GM21786 (cell line): ENCODE results near the gene POU5F1.

Source experiments
- ATAC-seq: cut with Tn5 transposase; IDR thresholded peaks from one replicate; pipeline ENCODE4 v1.9.1; 2021; ENCODE audit not compliant: unreplicated experiment

The POU5F1 gene

GRCh38 chr6:31169123-31169857 is 1.2 kb downstream of the POU5F1 start:
- no peak for ATAC-seq

- ATAC-seq = no peak
Measured at GRCh38 chr6:31168606-31169005, 1.9 kb downstream of the POU5F1 start.

DNA sequence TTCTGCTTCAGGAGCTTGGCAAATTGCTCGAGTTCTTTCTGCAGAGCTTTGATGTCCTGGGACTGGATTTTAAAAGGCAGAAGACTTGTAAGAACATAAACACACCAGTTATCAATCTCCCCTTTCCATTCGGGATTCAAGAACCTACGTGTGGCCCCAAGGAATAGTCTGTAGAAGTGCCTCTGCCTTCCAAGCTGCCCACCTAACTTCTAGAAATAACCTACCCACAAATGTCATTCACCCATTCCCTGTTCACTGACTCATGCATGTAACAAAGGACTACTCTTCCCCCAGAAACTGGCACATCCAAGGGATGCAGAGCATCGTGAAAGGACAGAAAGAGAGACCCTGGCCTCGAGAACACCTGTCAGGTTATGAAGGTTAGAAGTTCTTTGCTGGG is 4.5 kb downstream of the POU5F1 start:
- ATAC-seq = no peak

DNA sequence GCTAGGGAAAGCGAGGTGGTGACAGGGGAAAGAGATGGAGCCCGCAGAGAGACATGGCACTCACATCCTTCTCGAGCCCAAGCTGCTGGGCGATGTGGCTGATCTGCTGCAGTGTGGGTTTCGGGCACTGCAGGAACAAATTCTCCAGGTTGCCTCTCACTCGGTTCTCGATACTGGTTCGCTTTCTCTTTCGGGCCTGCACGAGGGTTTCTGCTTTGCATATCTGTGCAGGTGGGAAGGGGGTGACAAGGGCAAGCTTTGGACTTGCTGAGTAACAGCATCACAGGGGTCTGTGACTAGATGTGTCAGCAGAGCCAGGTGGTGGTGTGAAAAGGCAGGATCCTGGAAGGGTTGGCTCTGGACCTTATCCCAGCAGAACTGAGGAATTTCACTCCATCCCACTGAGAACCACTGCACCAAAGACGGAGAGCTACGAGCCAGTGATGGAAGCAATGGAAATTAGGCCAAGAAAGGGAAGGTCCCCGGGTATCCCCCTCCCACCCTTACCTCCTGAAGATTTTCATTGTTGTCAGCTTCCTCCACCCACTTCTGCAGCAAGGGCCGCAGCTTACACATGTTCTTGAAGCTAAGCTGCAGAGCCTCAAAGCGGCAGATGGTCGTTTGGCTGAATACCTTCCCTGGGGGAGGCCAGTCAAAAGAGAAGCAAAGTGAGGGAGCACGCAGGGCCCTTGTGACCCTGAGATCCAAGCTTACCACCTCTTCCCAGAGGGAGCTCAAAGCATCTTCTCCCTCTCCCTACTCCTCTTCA is 5.2 kb downstream of the POU5F1 start:
- peak; percentile 82 for ATAC-seq

DNA sequence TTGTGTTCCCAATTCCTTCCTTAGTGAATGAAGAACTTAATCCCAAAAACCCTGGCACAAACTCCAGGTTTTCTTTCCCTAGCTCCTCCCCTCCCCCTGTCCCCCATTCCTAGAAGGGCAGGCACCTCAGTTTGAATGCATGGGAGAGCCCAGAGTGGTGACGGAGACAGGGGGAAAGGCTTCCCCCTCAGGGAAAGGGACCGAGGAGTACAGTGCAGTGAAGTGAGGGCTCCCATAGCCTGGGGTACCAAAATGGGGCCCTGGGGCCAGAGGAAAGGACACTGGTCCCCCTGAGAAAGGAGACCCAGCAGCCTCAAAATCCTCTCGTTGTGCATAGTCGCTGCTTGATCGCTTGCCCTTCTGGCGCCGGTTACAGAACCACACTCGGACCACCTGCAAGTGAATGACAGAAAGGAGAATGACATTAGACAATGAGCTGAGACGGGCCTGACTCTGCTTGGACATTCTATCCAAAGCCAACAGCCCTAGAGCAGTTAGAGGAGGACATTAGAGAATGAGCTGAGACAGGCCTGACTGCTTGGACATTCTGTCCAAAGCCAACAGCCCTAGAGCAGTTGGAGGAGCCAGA is 5.9 kb downstream of the POU5F1 start:
- ATAC-seq = peak; percentile 5

GRCh38 chr6:31163922-31164321 is 6.6 kb downstream of the POU5F1 start:
- no peak for ATAC-seq

GRCh38 chr6:31162463-31163165 is 7.9 kb downstream of the POU5F1 start:
- no peak for ATAC-seq

DNA sequence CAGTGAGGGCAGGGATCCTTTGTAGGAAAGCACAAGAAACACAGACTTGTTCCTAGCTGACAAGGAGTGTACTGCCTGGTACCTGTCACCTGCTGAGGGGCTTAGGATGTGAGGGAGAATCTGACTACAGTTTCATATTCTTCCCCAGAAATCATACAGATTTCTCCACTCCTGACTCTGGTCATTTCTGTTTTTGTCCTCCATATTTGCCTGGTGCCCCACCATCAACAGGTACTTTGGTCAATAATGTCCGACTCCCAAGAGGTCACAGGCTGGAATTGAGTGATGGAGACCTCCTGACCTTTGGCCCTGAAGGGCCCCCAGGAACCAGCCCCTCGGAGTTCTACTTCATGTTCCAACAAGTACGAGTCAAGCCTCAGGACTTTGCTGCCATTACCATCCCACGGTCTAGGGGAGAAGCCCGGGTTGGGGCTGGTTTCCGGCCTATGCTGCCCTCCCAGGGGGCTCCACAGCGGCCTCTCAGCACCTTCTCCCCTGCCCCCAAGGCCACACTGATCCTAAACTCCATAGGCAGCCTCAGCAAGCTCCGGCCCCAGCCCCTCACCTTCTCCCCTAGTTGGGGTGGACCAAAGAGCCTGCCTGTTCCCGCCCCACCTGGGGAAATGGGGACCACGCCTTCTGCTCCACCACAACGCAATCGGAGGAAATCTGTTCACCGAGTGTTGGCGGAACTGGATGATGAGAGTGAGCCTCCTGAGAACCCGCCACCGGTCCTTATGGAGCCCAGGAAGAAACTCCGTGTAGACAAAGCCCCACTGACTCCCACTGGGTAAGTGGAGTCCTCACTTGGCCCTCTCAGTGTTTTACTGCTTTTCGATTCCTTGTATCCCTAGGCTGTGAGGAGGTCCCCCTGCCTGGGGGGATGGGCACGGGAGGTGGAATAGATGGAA is 9.0 kb downstream of the POU5F1 start:
- no peak for ATAC-seq

GRCh38 chr6:31158863-31159855 is 11.3 kb downstream of the POU5F1 start:
- ATAC-seq = no peak

DNA sequence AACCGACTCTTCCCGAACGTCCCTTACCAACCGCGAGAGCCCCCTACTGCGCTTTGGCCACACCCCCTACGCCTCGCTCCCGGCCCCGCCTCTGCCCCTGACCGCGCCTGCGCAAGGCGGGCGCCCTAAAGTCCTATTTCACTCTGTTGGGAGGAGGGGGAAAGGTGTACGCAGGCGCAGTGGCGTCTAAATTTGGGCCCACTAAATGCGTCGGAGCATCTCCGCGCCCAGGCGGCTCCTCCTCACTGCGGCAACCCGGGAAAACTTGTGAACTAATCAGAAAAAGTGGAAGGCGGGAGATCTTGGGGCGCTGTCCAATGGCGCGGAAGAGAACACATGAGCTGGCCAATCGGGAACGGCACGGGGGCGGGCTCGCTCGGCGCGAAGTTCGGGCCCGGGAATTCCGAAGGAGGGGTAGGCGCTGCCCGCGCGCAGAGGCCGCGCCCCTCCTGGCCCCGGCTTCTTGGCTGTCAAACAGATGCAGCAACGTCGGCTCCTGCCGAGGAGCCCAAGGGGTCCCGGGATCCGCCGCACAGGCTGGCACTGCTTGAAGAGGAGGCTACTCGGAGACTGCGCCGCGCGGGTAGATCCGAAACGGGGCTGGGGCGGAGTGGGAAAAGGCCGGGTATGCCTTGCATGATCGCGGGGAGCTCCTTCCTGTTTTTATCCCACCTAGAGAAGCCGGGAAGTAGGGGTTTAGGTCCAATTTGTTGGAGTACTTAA is 12.2 kb downstream of the POU5F1 start, which contains the start of gene TCF19:
TCF19 (plus strand) TSS at position 450 of the 723 bp plus-strand sequence. CDS start 881 bp downstream, outside the sequence.
- peak; percentile 89 for ATAC-seq

- peak; percentile 2 for ATAC-seq
Measured at GRCh38 chr6:31157513-31158139, 12.9 kb downstream of the POU5F1 start, which contains the start of gene CCHCR1. TSS of gene CCHCR1 (minus strand) at chr6:31157802. CDS start at chr6:31157600, 202 bp downstream.

DNA sequence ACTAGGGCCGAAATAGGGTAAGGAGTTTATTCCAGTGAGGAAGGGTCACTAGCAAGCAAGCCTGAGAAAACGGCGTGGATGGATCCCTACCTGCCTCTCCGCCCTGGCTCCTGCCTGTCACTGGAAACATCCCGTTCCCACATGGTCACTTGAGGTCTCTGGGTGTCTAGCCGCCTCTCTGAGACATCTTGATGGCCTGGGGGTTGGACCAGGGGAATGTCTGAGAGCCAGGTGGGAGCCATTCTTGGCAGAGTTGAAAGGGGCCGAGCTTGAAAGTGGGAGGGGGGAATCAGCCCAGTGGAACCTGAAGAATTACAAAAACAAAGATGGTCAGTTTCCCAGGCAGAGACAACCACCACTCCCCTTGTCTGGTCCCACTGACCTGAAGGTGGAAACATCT is 13.8 kb downstream of the POU5F1 start:
- no peak for ATAC-seq

DNA sequence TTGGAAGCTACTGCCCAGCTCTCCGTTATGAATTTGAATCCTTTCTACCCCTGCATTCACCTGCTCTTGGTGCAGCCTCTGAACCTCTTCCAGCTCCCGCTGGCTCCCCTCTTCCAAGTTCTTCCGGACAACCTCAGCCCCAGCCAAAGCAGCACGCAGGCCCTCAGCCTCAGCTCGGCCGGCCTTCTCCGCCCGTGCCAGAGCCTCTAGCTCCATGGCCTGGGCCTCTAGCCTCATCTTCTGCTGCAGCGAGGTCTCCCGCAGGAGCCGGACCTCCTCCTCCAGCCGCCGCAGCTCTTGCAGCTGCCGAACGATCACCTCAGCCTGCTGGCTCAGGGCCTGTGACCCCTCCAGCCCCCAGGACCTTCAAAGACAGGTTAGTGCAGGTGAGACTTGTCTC is 16.0 kb downstream of the POU5F1 start:
- no peak for ATAC-seq

GRCh38 chr6:31152781-31153180 is 17.7 kb downstream of the POU5F1 start:
- ATAC-seq = no peak

DNA sequence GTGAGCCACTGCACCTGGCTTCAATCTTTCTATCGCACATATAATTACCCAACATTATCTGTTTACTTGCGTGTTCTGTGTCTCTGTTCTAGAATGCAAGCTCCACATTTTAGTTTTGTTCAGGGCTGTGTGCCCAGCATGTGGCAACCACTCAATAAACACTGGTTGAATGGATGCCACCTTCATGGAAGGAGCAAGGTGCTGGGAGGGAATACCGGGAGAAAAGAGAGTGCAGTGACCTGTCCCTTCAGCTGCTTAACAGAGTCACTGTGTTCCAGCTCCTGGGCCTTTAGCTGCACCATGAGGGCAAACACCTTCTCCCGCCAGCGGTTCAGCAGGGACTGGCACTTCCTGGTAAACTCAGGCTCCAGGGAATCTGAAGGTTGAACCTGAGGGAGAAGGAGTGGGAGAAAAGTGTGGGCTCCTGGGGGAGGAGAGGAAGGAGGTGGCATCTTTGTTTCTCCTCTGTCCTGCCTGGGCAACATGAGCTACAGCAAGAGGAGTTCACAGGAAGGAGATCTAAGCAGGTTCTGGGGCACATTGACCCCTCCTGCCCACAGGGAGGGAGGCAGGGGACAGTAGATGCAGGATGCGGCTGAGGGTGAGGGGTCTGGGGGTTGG is 20.5 kb downstream of the POU5F1 start:
- ATAC-seq = no peak

DNA sequence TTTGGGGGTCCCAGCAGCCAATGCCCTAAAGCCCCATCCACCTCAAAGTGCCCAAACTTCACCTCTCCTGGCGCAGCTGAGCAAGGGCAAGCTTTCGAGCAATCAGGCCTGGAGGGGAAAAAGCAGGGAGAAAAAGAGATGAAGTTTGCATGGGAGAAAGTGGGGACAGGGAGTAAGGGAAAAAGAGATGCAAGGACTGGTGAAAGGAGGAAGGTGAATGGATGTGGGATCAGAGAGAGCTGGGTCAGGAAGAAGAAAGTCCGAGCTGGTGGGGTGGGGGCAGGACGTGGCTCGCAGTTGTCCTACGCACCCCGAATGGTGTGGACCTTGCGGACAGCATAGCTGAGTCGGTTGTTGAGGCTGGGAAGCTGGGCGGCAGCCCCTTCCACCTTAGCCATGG is 25.1 kb downstream of the POU5F1 start:
- no peak for ATAC-seq

GRCh38 chr6:31144970-31145340 is 25.5 kb downstream of the POU5F1 start:
- ATAC-seq = no peak
